GM19455 (cell line): ENCODE data around the gene AMFR.
A peak's percentile ranks its signal among the peaks of the same experiment; 100 is the strongest.

Experiments used
- ATAC-seq: cut with Tn5 transposase; IDR thresholded peaks from one replicate; pipeline ENCODE4 v1.9.1; 2021; ENCODE audit not compliant: unreplicated experiment

The AMFR gene

GRCh38 chr16:56336071-56336688 lies 89.2 kb downstream of the AMFR start:
- no peak for ATAC-seq

- no peak for ATAC-seq
These were observed 90.6 kb downstream of the AMFR start for GRCh38 chr16:56334761-56335160.

GRCh38 chr16:56332464-56333079 lies 92.8 kb downstream of the AMFR start:
- ATAC-seq, result no peak

GRCh38 chr16:56331915-56332314 lies 93.4 kb downstream of the AMFR start:
- no peak for ATAC-seq

GRCh38 chr16:56331399-56331798 lies 93.9 kb downstream of the AMFR start:
- no peak for ATAC-seq

- no peak for ATAC-seq
These were observed 94.9 kb downstream of the AMFR start for GRCh38 chr16:56330476-56330875.

GRCh38 chr16:56329887-56330286 lies 95.5 kb downstream of the AMFR start:
- no peak for ATAC-seq

- no peak for ATAC-seq
These were observed 96.9 kb downstream of the AMFR start for GRCh38 chr16:56328276-56329022.

- no peak for ATAC-seq
These were observed 97.5 kb downstream of the AMFR start for GRCh38 chr16:56327929-56328258.

GRCh38 chr16:56327071-56327928 lies 98.0 kb downstream of the AMFR start:
- ATAC-seq, result no peak

- ATAC-seq, result no peak
These were observed 99.4 kb downstream of the AMFR start for GRCh38 chr16:56325956-56326355.

- ATAC-seq, result no peak
These were observed 100.9 kb downstream of the AMFR start for GRCh38 chr16:56324406-56324805.

GRCh38 chr16:56321571-56321970 lies 103.8 kb downstream of the AMFR start:
- ATAC-seq, result no peak

GRCh38 chr16:56320811-56321558 lies 104.4 kb downstream of the AMFR start:
- ATAC-seq, result no peak

GRCh38 chr16:56320056-56320455 lies 105.3 kb downstream of the AMFR start:
- no peak for ATAC-seq

GRCh38 chr16:56319376-56319775 lies 106.0 kb downstream of the AMFR start:
- no peak for ATAC-seq

- ATAC-seq, result no peak
These were observed 106.6 kb downstream of the AMFR start for GRCh38 chr16:56318827-56319140.

GRCh38 chr16:56317998-56318826 lies 107.1 kb downstream of the AMFR start:
- ATAC-seq, result peak; percentile 95

- no peak for ATAC-seq
These were observed 108.8 kb downstream of the AMFR start for GRCh38 chr16:56316545-56316944.

GRCh38 chr16:56315955-56316354 lies 109.4 kb downstream of the AMFR start:
- ATAC-seq, result no peak
